ENCODE results near the gene RFLNA.

The RFLNA gene

GRCh38 chr12:124303579-124304313 lies 8.9 kb downstream of the RFLNA start:
- DNase-seq: no peak

DNA sequence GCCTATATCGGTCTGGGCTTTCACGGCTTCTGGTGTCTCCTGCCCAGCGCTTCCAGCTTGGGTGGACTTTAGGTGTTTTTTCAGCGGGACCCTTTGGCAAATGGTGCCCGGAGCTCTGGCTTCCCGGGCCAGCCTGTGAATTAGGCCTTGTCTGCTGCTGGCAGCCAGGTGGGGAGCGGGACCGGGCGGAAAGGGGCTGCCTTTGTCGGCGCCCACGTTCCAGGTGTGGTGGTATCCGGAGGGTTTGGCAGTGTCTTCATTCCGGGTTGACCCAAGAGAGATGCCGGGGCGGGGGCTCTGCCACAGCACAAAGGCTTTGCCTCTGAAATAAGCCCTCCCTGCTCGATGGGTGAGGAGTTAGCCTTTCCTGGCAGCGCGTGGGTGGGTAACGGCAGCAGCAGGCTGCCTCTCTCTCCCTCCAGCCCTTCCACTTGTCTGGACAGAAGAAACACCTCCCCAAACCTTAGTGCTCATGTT lies 9.5 kb downstream of the RFLNA start:
- DNase-seq: no peak

- no peak for DNase-seq
Observed at GRCh38 chr12:124305136-124305535, 10.2 kb downstream of the RFLNA start.

DNA sequence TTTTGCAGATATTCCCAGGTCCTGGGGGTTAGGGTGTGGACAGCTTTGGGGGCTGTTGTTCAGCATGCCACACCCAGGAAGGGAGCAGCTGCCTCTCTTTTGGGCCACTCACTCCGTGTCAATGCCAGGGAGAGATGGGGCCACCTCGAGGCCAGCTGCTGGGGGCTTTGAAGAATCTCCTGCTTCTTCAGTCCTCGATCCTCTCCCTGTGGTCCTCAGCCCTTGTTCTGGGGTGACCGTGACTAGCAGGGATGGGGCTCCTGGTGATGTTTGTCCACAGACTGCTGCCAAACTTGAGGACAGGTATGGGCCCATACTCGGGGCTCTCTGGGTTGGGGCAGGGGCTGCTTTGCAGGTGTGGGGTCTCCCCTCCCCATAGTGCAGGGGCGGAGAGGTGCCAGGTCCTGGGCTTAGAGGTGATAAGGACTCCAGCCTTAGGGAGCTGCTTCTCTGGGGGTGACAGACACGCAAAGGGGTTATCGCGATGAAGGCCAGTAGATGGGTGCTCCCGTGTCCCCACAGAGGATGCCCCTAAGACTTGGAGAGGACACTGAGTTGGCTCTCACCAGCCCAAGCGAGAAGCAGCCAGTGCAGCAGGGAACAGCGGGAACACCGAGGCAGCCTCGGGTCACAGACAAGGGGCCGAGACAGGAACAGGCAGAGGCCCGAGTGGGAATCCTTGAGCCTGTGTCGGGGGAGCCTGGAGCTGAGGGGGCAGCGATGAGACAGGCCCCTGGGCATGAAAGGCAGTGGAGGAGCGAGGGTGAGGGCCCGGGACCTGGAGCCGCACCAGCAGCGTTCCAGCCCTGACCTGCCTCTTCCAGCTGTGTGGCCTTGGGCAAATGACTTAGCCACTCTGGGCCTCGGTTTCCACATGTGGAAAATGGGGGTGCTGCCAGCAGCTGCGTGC lies 11.1 kb downstream of the RFLNA start:
- no peak for DNase-seq

GRCh38 chr12:124306686-124307555 lies 12.0 kb downstream of the RFLNA start:
- no peak for DNase-seq

GRCh38 chr12:124307556-124307825 lies 12.6 kb downstream of the RFLNA start:
- DNase-seq: no peak

- DNase-seq: no peak
Observed at GRCh38 chr12:124308741-124309140, 13.8 kb downstream of the RFLNA start.

GRCh38 chr12:124309231-124309630 lies 14.3 kb downstream of the RFLNA start:
- no peak for DNase-seq

GRCh38 chr12:124309744-124310143 lies 14.9 kb downstream of the RFLNA start:
- DNase-seq: no peak

DNA sequence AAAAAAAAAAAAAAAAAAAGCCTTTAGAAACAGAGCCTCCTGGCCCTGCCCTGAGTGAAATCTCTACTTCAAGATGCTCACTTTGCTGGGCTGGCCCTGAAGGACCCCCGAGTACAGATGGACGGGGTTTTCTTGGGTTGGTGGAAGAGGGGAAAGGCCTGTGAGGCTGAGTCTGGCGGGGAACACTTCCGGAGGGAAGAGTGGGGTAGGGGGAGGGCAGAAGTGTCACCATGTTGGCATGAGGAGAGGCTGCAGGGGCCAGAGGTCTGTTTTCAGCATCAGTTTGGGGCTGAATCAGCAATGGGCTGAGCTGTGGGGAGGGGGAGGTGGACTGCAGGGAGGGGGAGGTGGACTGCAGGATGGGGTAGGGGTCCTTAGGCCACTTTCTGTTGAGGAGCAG lies 15.3 kb downstream of the RFLNA start:
- no peak for DNase-seq

DNA sequence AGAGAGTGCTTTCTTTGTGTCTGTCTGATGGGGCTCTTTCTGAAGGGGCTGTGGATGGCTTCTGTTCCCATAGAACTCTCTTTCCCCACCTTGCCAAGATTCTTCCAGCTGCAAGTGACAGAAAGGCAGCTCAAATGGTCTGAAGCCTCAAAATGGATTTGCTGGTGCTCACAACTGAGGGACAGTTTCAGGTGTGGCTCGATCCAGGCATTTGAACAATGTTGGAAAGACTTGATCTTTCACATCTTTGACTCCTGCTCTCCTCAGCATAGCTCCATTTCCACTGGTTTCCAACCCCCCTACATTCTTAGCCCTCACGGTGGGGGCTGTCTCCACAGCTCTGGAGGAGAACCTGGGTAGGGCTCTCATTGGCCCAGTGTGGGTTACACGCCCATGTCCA lies 15.9 kb downstream of the RFLNA start:
- no peak for DNase-seq

DNA sequence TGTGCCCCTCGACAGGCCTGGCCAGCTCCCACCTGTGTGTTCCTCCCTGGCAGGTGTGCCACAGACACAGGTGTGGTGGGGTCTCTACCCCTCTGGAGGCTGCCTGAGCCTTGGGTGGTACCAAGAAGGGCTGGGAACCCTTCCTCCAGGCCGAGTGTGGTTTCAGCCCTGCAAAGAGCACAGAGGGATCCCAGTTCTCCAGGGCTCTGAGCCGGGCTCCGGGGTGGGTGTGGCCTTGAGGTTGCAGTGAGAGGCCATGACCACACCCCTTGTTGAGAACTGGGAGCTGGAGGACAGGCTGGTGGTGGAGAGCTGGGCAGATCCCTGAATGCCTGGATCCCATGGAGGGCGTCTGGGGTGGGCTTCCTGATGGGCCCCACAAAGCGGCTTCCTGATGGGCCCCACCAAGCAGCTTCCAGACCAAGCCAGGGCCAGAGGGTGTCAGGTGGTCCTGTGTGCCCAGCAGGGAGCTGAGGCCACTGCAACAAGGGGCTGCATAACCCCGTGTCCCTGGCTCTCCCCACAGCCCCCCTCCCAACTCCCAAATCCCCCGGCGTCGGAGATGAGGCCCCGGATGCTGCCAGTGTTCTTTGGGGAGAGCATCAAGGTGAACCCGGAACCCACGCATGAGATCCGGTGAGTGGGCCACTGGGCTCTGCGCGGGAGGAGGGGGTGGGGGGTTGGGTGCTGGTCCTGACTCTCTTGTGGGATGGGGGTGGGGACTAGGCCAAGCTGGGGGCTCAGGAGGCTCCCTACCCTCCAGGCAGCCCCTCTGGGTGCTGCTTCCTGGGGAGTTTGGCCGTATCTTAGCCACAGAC lies 16.6 kb downstream of the RFLNA start:
- DNase-seq: no peak

- no peak for DNase-seq
Observed at GRCh38 chr12:124312601-124313000, 17.7 kb downstream of the RFLNA start.

DNA sequence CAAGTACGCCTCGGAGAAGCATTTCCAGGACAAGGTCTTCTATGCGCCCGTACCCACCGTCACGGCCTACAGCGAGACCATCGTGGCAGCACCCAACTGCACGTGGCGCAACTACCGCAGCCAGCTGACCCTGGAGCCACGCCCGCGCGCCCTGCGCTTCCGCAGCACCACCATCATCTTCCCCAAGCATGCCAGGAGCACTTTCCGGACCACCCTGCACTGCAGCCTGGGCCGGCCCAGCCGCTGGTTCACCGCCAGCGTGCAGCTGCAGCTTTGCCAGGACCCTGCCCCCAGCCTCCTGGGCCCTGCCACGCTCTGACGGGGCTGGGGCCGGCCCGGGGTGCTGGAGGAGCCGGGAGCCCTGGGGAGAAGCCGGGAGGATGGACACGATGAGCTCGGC lies 19.3 kb downstream of the RFLNA start:
- no peak for DNase-seq

- DNase-seq: no peak
Observed at GRCh38 chr12:124314766-124315165, 19.9 kb downstream of the RFLNA start.

GRCh38 chr12:124315372-124316044 lies 20.6 kb downstream of the RFLNA start:
- DNase-seq: no peak

- DNase-seq: no peak
Observed at GRCh38 chr12:124316257-124316900, 21.5 kb downstream of the RFLNA start.

- DNase-seq: no peak
Observed at GRCh38 chr12:124317400-124317799, 22.5 kb downstream of the RFLNA start.

GRCh38 chr12:124318278-124319020 lies 23.6 kb downstream of the RFLNA start:
- no peak for DNase-seq
